Measurements from ENCODE around the gene OPCML.

The OPCML gene

DNA sequence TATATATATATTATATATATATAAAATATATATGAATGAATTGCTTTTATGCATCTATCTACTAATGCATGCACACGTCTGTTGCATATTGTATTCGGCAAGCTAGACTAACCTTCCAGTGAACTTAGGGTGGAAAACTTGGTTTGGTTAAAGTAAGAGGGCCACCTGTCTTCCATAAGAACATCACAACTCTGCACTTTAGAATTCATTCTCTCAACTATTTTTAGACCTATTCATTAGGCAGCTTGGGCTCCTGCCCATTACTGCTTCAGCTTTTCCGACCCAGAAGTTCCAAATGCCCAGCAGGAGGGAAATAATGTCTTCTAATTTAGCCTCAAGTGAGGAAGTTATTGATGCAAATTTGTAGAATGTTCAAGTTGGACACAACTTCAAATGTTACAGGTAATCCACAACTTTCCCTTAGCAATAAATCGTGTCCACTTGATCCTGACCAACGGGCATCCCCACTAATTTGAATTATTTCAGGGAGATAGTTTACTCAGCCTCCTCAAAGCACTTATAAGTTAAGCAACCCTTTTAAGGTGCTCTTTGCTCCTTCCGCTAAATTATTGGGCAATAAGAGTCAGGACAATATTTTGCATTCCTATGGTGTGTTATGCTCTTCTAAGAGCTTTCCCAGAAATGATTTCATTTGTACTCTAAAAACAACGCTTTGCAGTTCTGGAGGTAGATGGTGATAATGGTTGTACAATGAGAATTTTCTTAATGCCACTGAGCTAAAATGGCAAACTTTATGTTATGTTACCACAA, 132.3 kb downstream of the OPCML start:
- Histone ChIP-seq H4K20me1 (ENCODE audit: control insufficient read depth, insufficient read depth, low read depth, low read length) (no peaks in the 10 kb centered on the region), H3K4me2 (ENCODE audit: low read length) (no peak overlapping the region), H3K9me3 (ENCODE audit: control insufficient read depth, insufficient read depth, low read length) (no peaks in the 10 kb centered on the region), H3K36me3 (ENCODE audit: control insufficient read depth, low read length) (no peaks in the 10 kb centered on the region), H3K4me1 (ENCODE audit: control insufficient read depth, low read length) (no peaks in the 10 kb centered on the region), H3K27me3 (ENCODE audit: control insufficient read depth, low read length) (no peaks in the 10 kb centered on the region), H3K9me2 (replicated peaks; ENCODE audit: control insufficient read depth, low read length) (no peaks in the 10 kb centered on the region), H3K4me3 (ENCODE audit: low read length) (no peak overlapping the region), H3F3A (ENCODE audit: control insufficient read depth, insufficient read depth) (no peaks in the 10 kb centered on the region), H3K79me2 (ENCODE audit: control insufficient read depth, low read length) (no peaks in the 10 kb centered on the region), H3K27ac (ENCODE audit: low read depth, low read length) (no peak overlapping the region)
- TF ChIP-seq, protein P1, sequence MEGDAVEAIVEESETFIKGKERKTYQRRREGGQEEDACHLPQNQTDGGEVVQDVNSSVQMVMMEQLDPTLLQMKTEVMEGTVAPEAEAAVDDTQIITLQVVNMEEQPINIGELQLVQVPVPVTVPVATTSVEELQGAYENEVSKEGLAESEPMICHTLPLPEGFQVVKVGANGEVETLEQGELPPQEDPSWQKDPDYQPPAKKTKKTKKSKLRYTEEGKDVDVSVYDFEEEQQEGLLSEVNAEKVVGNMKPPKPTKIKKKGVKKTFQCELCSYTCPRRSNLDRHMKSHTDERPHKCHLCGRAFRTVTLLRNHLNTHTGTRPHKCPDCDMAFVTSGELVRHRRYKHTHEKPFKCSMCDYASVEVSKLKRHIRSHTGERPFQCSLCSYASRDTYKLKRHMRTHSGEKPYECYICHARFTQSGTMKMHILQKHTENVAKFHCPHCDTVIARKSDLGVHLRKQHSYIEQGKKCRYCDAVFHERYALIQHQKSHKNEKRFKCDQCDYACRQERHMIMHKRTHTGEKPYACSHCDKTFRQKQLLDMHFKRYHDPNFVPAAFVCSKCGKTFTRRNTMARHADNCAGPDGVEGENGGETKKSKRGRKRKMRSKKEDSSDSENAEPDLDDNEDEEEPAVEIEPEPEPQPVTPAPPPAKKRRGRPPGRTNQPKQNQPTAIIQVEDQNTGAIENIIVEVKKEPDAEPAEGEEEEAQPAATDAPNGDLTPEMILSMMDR (IDR thresholded peaks at IDR 0.05; ENCODE audit: low read depth, low read length, poor library complexity, severe bottlenecking) = no peak
- no peak for TF ChIP-seq EZH2phosphoT487 (IDR thresholded peaks at IDR 0.05; ENCODE audit: borderline replicate concordance, low read length)

DNA sequence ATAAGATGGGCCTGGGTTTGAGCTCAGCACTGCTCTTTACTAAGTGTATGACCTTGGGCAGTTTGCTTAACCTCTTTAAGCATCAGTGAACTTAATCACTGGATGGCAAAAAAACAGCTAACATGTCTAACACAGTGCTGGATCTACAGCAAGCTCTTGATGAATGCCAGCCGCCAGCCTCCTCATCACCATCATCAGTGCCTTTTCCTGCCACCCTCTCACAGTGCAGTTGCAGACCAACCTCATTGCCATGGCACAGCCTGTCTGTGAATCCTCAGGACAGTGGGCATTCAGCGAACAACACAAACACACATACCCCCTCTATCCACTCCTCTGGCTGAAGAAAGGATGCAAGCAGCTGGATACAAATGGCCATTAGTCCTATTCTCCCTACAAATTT, 133.0 kb downstream of the OPCML start:
- Histone ChIP-seq H3K9me3 (ENCODE audit: control insufficient read depth, insufficient read depth, low read length) (no peaks in the 10 kb centered on the region), H3K27me3 (ENCODE audit: control insufficient read depth, low read length) (no peaks in the 10 kb centered on the region)

DNA sequence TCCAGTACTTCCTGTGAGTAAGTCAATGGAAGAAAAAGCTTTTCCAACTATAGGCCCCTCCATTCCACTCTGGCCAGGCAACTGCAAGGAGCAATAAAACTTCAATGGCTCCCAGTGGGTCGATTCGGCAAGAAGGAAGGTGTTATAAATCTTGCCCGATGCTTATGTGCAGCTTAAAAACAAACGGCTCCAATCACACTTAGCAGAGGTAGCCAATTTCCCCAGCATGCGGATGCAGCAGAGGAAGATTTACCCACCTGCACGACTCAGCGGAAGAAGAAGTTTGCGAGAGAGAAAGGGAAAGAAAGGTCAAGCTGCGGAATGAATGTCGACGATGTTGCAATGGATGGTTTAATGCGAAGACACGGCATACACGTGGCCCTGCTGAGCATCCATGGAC, 141.5 kb downstream of the OPCML start:
- no peaks in the 10 kb centered on the region for H3K4me1 ChIP-seq (ENCODE audit: control insufficient read depth, low read length)

More for the DNA sequence above, 133.0 kb downstream of the OPCML start:
- no peak for TF ChIP-seq EZH2phosphoT487 (IDR thresholded peaks at IDR 0.05; ENCODE audit: borderline replicate concordance, low read length)
- TF ChIP-seq, protein P1 (IDR thresholded peaks at IDR 0.05; ENCODE audit: low read depth, low read length, poor library complexity, severe bottlenecking) = no peak
- Histone ChIP-seq H3K27ac (ENCODE audit: low read depth, low read length) (no peak overlapping the region), H3K4me3 (ENCODE audit: low read length) (no peak overlapping the region), H3K4me2 (ENCODE audit: low read length) (no peak overlapping the region), H3K79me2 (ENCODE audit: control insufficient read depth, low read length) (no peaks in the 10 kb centered on the region), H3F3A (ENCODE audit: control insufficient read depth, insufficient read depth) (no peaks in the 10 kb centered on the region), H3K4me1 (ENCODE audit: control insufficient read depth, low read length) (no peaks in the 10 kb centered on the region), H4K20me1 (ENCODE audit: control insufficient read depth, insufficient read depth, low read depth, low read length) (no peaks in the 10 kb centered on the region), H3K36me3 (ENCODE audit: control insufficient read depth, low read length) (no peaks in the 10 kb centered on the region), H3K9me2 (replicated peaks; ENCODE audit: control insufficient read depth, low read length) (no peaks in the 10 kb centered on the region)

More for the DNA sequence above, 141.5 kb downstream of the OPCML start:
- Histone ChIP-seq H3K4me2 (ENCODE audit: low read length) (no peak overlapping the region), H4K20me1 (ENCODE audit: control insufficient read depth, insufficient read depth, low read depth, low read length) (no peaks in the 10 kb centered on the region), H3K79me2 (ENCODE audit: control insufficient read depth, low read length) (no peaks in the 10 kb centered on the region), H3K27me3 (ENCODE audit: control insufficient read depth, low read length) (no peaks in the 10 kb centered on the region), H3K9me2 (replicated peaks; ENCODE audit: control insufficient read depth, low read length) (no peaks in the 10 kb centered on the region), H3K27ac (ENCODE audit: low read depth, low read length) (no peak overlapping the region), H3K9me3 (ENCODE audit: control insufficient read depth, insufficient read depth, low read length) (no peaks in the 10 kb centered on the region), H3K4me3 (ENCODE audit: low read length) (no peak overlapping the region), H3K36me3 (ENCODE audit: control insufficient read depth, low read length) (no peaks in the 10 kb centered on the region), H3F3A (ENCODE audit: control insufficient read depth, insufficient read depth) (no peaks in the 10 kb centered on the region)
- TF ChIP-seq, protein P1 (IDR thresholded peaks at IDR 0.05; ENCODE audit: low read depth, low read length, poor library complexity, severe bottlenecking) = no peak
- TF ChIP-seq EZH2phosphoT487 (IDR thresholded peaks at IDR 0.05; ENCODE audit: borderline replicate concordance, low read length) = no peak

All from DOHH2 (cell line).